Aorta (tissue), 5 donors: ENCODE measurements around the gene PPP2R1A. TPM values are rescaled to one million over a fixed set of nuclear protein-coding genes. Genes with fewer than 3 reads are reported as not detected.

Experiments
- ATAC-seq: fragments of 200-7000 bp; cut with Tn5 transposase; one replicate; pipeline ENCODE4 v1.9.1; 2022; ENCODE audit warnings: moderate library complexity; ENCODE audit not compliant: low FRiP score
- DNase-seq, 2 donors: peaks; one replicate each; pipeline ENCODE4 v3.0.0-alpha.2; 2020
- H3K27ac ChIP-seq, 2 donors: one replicate each; pipeline ENCODE4 v1.5.1; 2013; ENCODE audit warnings: low read length in 2 of 2, mild to moderate bottlenecking in 2 of 2, moderate library complexity in 2 of 2, control low read depth in 1 of 2, inconsistent platforms in 1 of 2, low read depth in 1 of 2
- H3K27me3 ChIP-seq, 2 donors: one replicate each; pipeline ENCODE4 v1.6.1; 2013; ENCODE audit warnings: control low read depth in 1 of 2, low read length in 1 of 2, mild to moderate bottlenecking in 1 of 2, moderate library complexity in 1 of 2; ENCODE audit not compliant: insufficient read depth in 2 of 2, control insufficient read depth in 1 of 2
- H3K36me3 ChIP-seq, 2 donors: one replicate each; pipeline ENCODE4 v1.6.1; 2013; ENCODE audit warnings: control low read depth in 1 of 2, low read length in 1 of 2, mild to moderate bottlenecking in 1 of 2; ENCODE audit not compliant: insufficient read depth in 2 of 2, control insufficient read depth in 1 of 2
- H3K4me1 ChIP-seq, 2 donors: one replicate each; pipeline ENCODE4 v1.6.1; 2013; ENCODE audit warnings: low read length in 2 of 2, control low read depth in 1 of 2, mild to moderate bottlenecking in 1 of 2, moderate library complexity in 1 of 2; ENCODE audit not compliant: insufficient read depth in 2 of 2, control insufficient read depth in 1 of 2
- H3K4me3 ChIP-seq, 2 donors: one replicate each; pipeline ENCODE4 v1.5.1; 2013; ENCODE audit warnings: low read length in 2 of 2, control low read depth in 1 of 2, mild to moderate bottlenecking in 1 of 2
- H3K9me3 ChIP-seq: one replicate; pipeline ENCODE4 v1.6.1; 2013; ENCODE audit warnings: mild to moderate bottlenecking, low read length; ENCODE audit not compliant: control insufficient read depth
- WGBS, 2 donors: extraction: QIAGEN DNeasy Blood & Tissue Kit; methylation state at CpG; one replicate each; pipeline ENCODE4 v1.1.7; 2013; 5-methylcytosine and 5-hydroxymethylcytosine counted together
- intact Hi-C, 2 donors: fragments of 100-400 bp; cut with DNase I; formaldehyde crosslinking; loops; one replicate each; pipeline versions ENCODE4 v1.14.2 to v1.15.0; 2022
- long read RNA-seq, 2 donors: library from polyadenylated mRNA; unstranded; transcript quantifications; one replicate each; pipeline ENCODE4 v2.0.0, GENCODE V29; 2020 to 2021
- polyA plus RNA-seq, 2 donors: library from polyadenylated mRNA; stranded (reverse); fragments of 200-250 nt; gene quantifications; one replicate each; pipeline ENCODE4 v1.2.3, GENCODE V29; 2013
- total RNA-seq, 2 donors: library from RNA; stranded (reverse); fragmentation: NEBNext Ultra II Directional; extraction: Animal tissue kit (Norgen Biotek cat#: 25700); gene quantifications; one replicate each; pipeline ENCODE4 v1.2.1, GENCODE V29; 2021
- donor health status: healthy with polysubstance abuse.
- donor health status: Bipolar disorder and iron deficiency.
- donor health status: DM: no; HTN: no; CAD: no.
- donor health status: DM: no; HTN: no; CAD: no.
- donor health status: DM: yes; HTN: yes; CAD: no.

PPP2R1A gene
- total RNA-seq (100 to 1,000 TPM; 174 to 178 TPM), polyA plus RNA-seq (10 to 100 TPM; 50.2 to 92.2 TPM)
- long read RNA-seq, donor 1, full-length matches to known transcripts: 1,261 of 1,393 reads
- long read RNA-seq, donor 1, partial matches to known transcripts: 100 of 1,393 reads
- long read RNA-seq, donor 1, other reads (novel, unspliced or antisense): 32 of 1,393 reads
- long read RNA-seq, donor 2, full-length matches to known transcripts: 115 of 139 reads
- long read RNA-seq, donor 2, partial matches to known transcripts: 21 of 139 reads
- long read RNA-seq, donor 2, other reads (novel, unspliced or antisense): 3 of 139 reads

DNA sequence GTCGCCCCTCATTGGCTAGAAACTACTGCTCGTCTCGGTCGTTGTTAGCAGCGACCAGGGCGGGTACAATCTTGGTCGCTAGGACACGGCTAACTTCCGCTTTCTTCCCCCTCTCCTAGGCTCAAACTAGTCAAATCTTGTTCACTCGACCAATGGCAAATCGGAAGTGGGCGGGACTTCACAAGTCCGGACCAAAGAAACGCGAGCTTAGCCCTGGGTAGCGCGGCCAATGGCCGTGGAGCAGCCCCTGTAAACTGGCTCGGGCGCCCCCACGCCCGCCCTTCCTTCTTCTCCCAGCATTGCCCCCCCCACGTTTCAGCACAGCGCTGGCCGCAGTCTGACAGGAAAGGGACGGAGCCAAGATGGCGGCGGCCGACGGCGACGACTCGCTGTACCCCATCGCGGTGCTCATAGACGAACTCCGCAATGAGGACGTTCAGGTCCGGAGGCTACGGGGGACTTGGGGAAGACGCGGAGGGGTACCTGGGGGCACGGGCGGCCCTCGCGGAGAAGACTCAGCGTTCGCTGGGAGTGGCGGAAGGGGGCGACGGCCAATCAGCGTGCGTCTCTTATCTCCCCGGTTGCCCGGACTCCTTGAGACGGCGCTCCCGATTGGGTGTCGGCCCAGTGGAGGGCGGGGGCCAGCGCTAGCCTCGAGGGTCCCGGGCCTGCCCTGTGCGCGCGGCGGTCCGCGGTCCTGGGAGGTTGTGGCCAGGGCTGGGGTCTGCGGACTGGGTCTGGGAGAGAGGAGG, at the start of gene PPP2R1A:
PPP2R1A (plus strand) TSS at position 318 of the 752 bp plus-strand sequence; CDS start at position 363, 45 bp downstream.
- H3K27ac ChIP-seq: peak within 1 kb of the TSS; percentile 90 to 93
- H3K4me1 ChIP-seq: peaks cover 2 to 12% of the 10 kb centered on the region in 2 donors
- intact Hi-C loops: loop anchor here (1.0 to 5.0 kb wide), 3 partner anchors 19 to 51 kb away; partner anchors contain the start of genes ZNF616 (in 1 of the 2) and ZNF836 (in 1 of the 2)
- DNase-seq: peak; percentile 99 to 100
- H3K27me3 ChIP-seq: no peaks in the 10 kb centered on the region
- no peaks in the 10 kb centered on the region for H3K9me3 ChIP-seq
- peak; percentile 98 for ATAC-seq
- peak within 1 kb of the TSS; percentile 70 to 73 for H3K4me3 ChIP-seq
- 0 to 1% methylated on average over 68 to 70 of the region's 70 CpGs for WGBS, 2 donors
- H3K36me3 ChIP-seq: no peaks in the 10 kb centered on the region

DNA sequence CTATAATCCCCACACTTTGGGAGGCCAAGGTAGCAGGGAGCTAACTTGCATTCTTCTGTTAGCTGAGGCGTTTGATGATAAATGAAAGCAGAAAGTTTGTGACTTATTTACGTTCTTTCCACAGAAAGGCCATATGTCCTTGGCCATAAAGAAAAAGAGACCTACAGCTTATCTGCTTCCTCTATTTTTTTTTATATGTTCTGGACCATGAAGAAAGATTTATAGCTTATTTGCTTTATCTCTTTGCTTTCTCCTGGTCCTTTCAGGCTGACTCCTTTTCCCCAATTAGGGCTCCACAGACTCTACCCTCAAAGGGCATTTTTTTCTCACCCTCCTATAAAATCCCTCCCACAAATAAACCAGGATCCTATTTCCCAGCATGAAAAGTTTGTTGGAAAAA, 48.6 kb upstream of the PPP2R1A start:
- ATAC-seq (no peak), DNase-seq (no peak)
- peaks cover 0 to 3% of the 10 kb centered on the region in 2 donors for H3K4me1 ChIP-seq
- no peaks in the 10 kb centered on the region for H3K9me3 ChIP-seq
- H3K27ac ChIP-seq: no peak overlapping the region
- 63 to 73% methylated on average over 2 of the region's 2 CpGs for WGBS, 2 donors
- no peak overlapping the region for H3K4me3 ChIP-seq
- no peaks in the 10 kb centered on the region for H3K36me3 ChIP-seq
- intact Hi-C loops: loop anchor here in 1 of 2 donors (5.0 kb wide), 1 partner anchor 46 kb away; no protein-coding TSS in a partner anchor
- H3K27me3 ChIP-seq: no peaks in the 10 kb centered on the region

DNA sequence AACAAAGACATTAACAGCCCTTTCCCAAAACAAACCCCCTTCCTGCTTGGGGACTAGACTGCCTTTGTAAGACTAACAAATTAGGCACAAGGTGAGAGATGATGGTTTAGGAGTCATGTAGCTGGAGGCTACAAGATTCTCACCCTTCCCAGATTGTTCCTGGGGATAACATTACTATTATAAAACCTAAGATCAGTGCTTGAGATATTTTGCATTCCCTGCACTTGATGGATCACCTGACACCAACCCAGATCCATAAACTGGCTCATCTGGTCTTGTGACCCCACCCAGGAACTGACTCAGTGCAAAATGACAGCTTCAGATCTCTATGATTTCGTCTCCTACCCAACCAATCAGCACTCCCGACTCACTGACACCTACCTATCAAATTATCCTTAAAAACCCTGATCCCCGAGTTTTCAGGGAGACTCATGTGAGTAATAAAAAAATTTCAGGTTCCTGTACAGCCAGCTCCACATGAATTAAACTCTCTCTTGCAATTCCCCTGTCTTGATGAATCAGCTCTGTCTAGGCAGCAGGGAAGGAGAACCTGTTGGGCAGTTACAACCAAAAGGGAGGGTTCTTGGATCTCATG, 47.8 kb upstream of the PPP2R1A start:
- ATAC-seq: no peak
- H3K9me3 ChIP-seq: no peaks in the 10 kb centered on the region
- no peaks in the 10 kb centered on the region for H3K36me3 ChIP-seq
- intact Hi-C loops: loop anchor here in 1 of 2 donors (5.0 kb wide), 1 partner anchor 45 kb away; no protein-coding TSS in a partner anchor
- no peaks in the 10 kb centered on the region for H3K27me3 ChIP-seq
- DNase-seq: no peak
- peaks cover 0 to 3% of the 10 kb centered on the region in 2 donors for H3K4me1 ChIP-seq
- no peak overlapping the region for H3K27ac ChIP-seq
- H3K4me3 ChIP-seq: no peak overlapping the region
- 86 to 88% methylated on average over 3 of the region's 3 CpGs for WGBS, 2 donors

DNA sequence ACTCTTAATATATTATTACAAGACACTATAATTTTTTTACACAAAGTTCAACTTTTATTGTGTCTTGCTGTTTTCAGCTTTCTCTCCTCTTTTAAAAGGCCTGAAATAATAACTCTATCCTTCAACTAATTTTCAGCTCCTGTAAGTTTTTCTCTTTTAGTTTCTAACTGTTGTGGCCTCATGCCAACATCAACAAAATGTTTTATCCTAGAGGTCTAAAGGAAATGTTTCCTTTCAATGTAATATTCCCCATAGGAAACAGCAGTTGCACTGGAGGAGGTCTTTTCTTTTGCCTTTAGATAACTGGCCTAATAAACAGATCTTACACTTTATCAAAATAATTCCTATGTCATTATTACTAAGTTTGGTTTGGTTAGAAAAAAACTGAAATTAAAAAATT, 41.6 kb upstream of the PPP2R1A start:
- no peak overlapping the region for H3K27ac ChIP-seq
- intact Hi-C loops: no loop called here
- H3K9me3 ChIP-seq: no peaks in the 10 kb centered on the region
- ATAC-seq: no peak
- no peak for DNase-seq
- H3K27me3 ChIP-seq: no peaks in the 10 kb centered on the region
- H3K4me1 ChIP-seq: no peaks in the 10 kb centered on the region
- H3K36me3 ChIP-seq: no peaks in the 10 kb centered on the region
- no peak overlapping the region for H3K4me3 ChIP-seq

DNA sequence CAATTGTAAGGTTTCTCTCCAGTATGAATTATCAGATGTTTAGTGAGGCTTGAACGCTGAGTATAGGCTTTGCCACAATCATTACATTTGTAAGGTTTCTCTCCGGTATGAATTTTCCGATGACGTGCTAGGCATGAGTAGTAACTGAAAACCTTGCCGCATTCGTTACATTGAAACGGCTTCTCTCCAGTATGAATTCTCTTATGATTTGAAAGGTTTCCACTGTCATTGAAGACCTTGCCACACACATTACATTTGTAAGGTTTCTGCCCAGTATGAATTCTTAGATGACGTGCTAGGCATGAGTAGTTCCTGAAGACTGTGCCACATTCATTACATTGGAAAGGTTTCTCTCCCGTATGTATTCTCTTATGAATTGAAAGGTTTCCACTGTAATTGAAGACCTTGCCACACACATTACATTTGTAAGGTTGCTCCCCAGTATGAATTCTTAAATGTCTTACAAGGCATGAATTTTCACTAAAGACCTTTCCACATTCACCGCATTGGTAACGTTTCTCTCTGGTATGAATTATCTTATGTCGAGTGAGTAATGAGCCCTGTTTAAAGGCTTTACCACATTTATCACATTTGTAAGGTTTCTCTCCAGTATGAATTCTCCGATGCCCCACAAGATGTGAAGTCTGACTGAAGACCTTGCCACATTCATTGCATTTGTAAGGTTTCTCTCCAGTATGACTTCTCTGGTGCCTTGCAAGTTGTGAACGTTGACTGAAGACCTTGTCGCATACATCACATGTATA, 34.1 kb upstream of the PPP2R1A start:
- peaks cover 13 to 24% of the 10 kb centered on the region in 2 donors for H3K36me3 ChIP-seq
- intact Hi-C loops: no loop called here
- H3K27me3 ChIP-seq: no peaks in the 10 kb centered on the region
- no peak for ATAC-seq
- WGBS, 2 donors: 98 to 99% methylated on average over 15 of the region's 15 CpGs
- H3K4me1 ChIP-seq: no peaks in the 10 kb centered on the region
- no peak for DNase-seq
- no peak overlapping the region for H3K4me3 ChIP-seq
- H3K9me3 ChIP-seq: peaks cover 13% of the 10 kb centered on the region
- no peak overlapping the region for H3K27ac ChIP-seq

DNA sequence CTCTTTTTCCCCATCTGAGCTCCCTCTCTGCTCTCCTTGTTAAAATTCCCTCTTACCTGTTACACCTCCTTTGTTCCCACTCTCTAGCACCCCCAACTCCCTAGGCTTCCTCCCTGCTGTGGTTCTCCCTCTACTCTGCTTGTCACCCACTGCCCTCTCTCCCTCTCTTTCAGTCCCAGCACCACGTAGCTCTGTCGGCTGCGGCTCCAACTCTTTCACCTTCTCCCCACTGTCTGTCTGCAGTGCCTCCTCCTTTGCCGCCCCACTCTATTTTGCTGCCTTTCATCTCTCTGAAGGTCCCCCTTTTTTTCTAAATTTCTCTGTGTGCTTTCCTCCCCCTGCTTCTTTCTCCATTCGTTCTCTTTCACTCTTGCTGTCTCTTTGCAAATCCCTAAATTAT, 19.5 kb upstream of the PPP2R1A start:
- WGBS, 2 donors: 0 to 2% methylated on average over 5 of the region's 5 CpGs
- H3K9me3 ChIP-seq: no peaks in the 10 kb centered on the region
- no peaks in the 10 kb centered on the region for H3K4me1 ChIP-seq
- peaks cover 0 to 4% of the 10 kb centered on the region in 2 donors for H3K36me3 ChIP-seq
- intact Hi-C loops: loop anchor here in 1 of 2 donors (2.0 kb wide), 1 partner anchor 30 kb away; no protein-coding TSS in a partner anchor
- no peak for DNase-seq
- peak overlapping the region; percentile 91 to 99 for H3K4me3 ChIP-seq
- H3K27me3 ChIP-seq: no peaks in the 10 kb centered on the region
- peak; percentile 51 for ATAC-seq
- H3K27ac ChIP-seq: peak overlapping the region in 1 of 2 donors; percentile 89

DNA sequence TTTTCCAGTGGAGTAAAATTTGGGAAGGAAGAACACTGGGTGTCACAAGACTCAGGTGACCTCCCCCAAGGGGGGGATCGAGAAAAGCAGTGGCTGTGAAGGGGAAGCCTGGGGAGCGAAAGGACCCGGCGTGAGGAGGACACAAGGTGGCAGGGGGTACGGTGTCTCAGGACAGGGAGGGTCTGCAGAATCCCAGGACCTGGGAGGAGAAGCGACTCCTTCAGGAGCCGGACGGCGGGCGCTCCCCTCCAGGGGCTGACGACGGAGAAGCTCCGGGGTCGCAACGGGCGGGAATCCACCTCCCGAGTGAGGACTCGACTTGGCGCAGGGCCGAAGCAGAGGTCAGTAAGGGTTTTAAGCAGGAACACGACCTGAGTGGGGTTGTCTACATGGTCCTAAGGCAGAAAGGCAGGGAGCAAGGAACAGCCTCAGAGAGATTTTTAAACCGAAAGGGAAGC, 19.0 kb upstream of the PPP2R1A start:
- no peak for DNase-seq
- H3K4me3 ChIP-seq: peak overlapping the region; percentile 91 to 99
- no peaks in the 10 kb centered on the region for H3K27me3 ChIP-seq
- 0 to 1% methylated on average over 22 of the region's 22 CpGs for WGBS, 2 donors
- H3K9me3 ChIP-seq: no peaks in the 10 kb centered on the region
- peak; percentile 52 for ATAC-seq
- H3K27ac ChIP-seq: peak overlapping the region; percentile 78 to 89
- H3K36me3 ChIP-seq: peaks cover 0 to 2% of the 10 kb centered on the region in 2 donors
- intact Hi-C loops: loop anchor here in 1 of 2 donors (1.0 to 2.0 kb wide), 2 partner anchors 18 to 30 kb away; no protein-coding TSS in a partner anchor
- no peaks in the 10 kb centered on the region for H3K4me1 ChIP-seq
